DOHH2 (cell line): ENCODE results near the gene RPL29.

ENCODE experiments used
- CTCF ChIP-seq: fragments of 200-600 bp; sonication (generic); IDR thresholded peaks from one replicate; pipeline ENCODE4 v1.5.1; 2014; ENCODE audit warnings: antibody characterized with exemption, mild to moderate bottlenecking, low read depth, low read length; ENCODE audit not compliant: poor library complexity, severe bottlenecking
- EZH2phosphoT487 ChIP-seq: fragments of 200-600 bp; sonication (generic); IDR thresholded peaks from 2 replicates; pipeline ENCODE4 v1.6.1; 2017; ENCODE audit warnings: borderline replicate concordance, mild to moderate bottlenecking, antibody characterized with exemption, low read length, moderate library complexity, mixed read lengths

- TF ChIP-seq CTCF (no peak), EZH2phosphoT487 (no peak)
Observed at GRCh38 chr3:51987568-51987967, 8.1 kb downstream of the RPL29 start.
